ENCODE data around the gene NME3.

GRCh38 chr16:1780677-1781072, 9.3 kb upstream of the NME3 start:
- TF ChIP-seq EZH2 (IDR thresholded peaks at IDR 0.05; ENCODE audit: borderline replicate concordance, low read length), result no peak
- no peak for TF ChIP-seq CTCF (conservative IDR thresholded peaks at IDR 0.05 in 1 of 2, IDR thresholded peaks at IDR 0.05 in 1 of 2; ENCODE audit: extremely low read depth in 1 of 2, insufficient read depth in 1 of 2, low read depth in 1 of 2, low read length in 2 of 2)
